Activated CD4-positive, alpha-beta memory T cell treated with anti-CD3 and anti-CD28 coated beads for 36 hours (primary cell): ENCODE measurements around the gene SCN11A. TPM values are rescaled to one million over a fixed set of nuclear protein-coding genes. Genes with fewer than 3 reads are reported as not detected.

ENCODE experiments used
- CTCF ChIA-PET: fragments of 350-600 bp; sonication (Branson Sonifier 250); formaldehyde crosslinking; loops from one replicate; lab custom pipeline; 2021; ENCODE audit warnings: antibody characterized with exemption, inconsistent platforms; lab: Charles Lee
- POLR2A ChIA-PET: fragments of 350-600 bp; sonication (Branson Sonifier 250); formaldehyde crosslinking; loops from one replicate; lab custom pipeline; 2021; ENCODE audit warnings: antibody characterized with exemption; lab: Charles Lee
- DNase-seq: peaks from one replicate; pipeline ENCODE4 v3.0.0-alpha.2; 2020
- H3K27ac Mint-ChIP-seq: one replicate; pipeline ENCODE4 v1.8.0; 2021; ENCODE audit warnings: mixed read lengths
- H3K27me3 Mint-ChIP-seq: one replicate; pipeline ENCODE4 v1.8.0; 2021; ENCODE audit warnings: mixed read lengths
- H3K36me3 Mint-ChIP-seq: one replicate; pipeline ENCODE4 v1.8.0; 2021; ENCODE audit warnings: mixed read lengths
- H3K4me1 Mint-ChIP-seq: one replicate; pipeline ENCODE4 v1.8.0; 2021; ENCODE audit warnings: low read depth, mixed read lengths
- H3K4me3 Mint-ChIP-seq: one replicate; pipeline ENCODE4 v1.8.0; 2021; ENCODE audit warnings: mild to moderate bottlenecking, mixed read lengths
- H3K9me3 Mint-ChIP-seq: one replicate; pipeline ENCODE4 v1.8.0; 2021; ENCODE audit warnings: mixed read lengths
- intact Hi-C: fragments of 100-400 bp; cut with micrococcal nuclease; formaldehyde crosslinking; loops from one replicate; pipeline ENCODE4 v1.15.1; 2023
- total RNA-seq, 2 experiments: library from RNA; stranded (reverse); gene quantifications; one replicate each; pipeline ENCODE4 v1.2.3, GENCODE V29; 2021

SCN11A gene
- total RNA-seq, 2 experiments from 2014 or later: 0.02 to 0.05 TPM

- no peak for DNase-seq
- H3K4me1 Mint-ChIP-seq: no peaks in the 10 kb centered on the region
- H3K27me3 Mint-ChIP-seq: peaks cover 13% of the 10 kb centered on the region
- no peaks in the 10 kb centered on the region for H3K36me3 Mint-ChIP-seq
- POLR2A ChIA-PET: no interaction called here
- H3K4me3 Mint-ChIP-seq: no peak overlapping the region
- H3K27ac Mint-ChIP-seq: no peak overlapping the region
- CTCF ChIA-PET: interaction anchor here (1.4 to 1.7 kb wide), 2 partner anchors 8 to 23 kb away, joined by 4 to 5 read pairs; no protein-coding TSS in a partner anchor
- intact Hi-C loops: no loop called here
- H3K9me3 Mint-ChIP-seq: no peaks in the 10 kb centered on the region
Measured at GRCh38 chr3:39022286-39022630, 29.5 kb downstream of the SCN11A start.

- H3K27ac Mint-ChIP-seq: no peak overlapping the region
- DNase-seq: no peak
- H3K4me1 Mint-ChIP-seq: no peaks in the 10 kb centered on the region
- ChIA-PET CTCF (interaction anchor here (1.4 to 2.6 kb wide), 3 partner anchors 9 to 22 kb away, joined by 4 to 9 read pairs (median 5); no protein-coding TSS in a partner anchor), POLR2A (no interaction called here)
- H3K36me3 Mint-ChIP-seq: no peaks in the 10 kb centered on the region
- intact Hi-C loops: no loop called here
- H3K27me3 Mint-ChIP-seq: peaks cover 17% of the 10 kb centered on the region
- H3K4me3 Mint-ChIP-seq: no peak overlapping the region
- H3K9me3 Mint-ChIP-seq: no peaks in the 10 kb centered on the region
Measured at GRCh38 chr3:39021465-39022285, 30.1 kb downstream of the SCN11A start.

GRCh38 chr3:39021029-39021428 is 30.7 kb downstream of the SCN11A start:
- Mint-ChIP-seq H3K9me3 (no peaks in the 10 kb centered on the region), H3K4me1 (no peaks in the 10 kb centered on the region), H3K27ac (no peak overlapping the region), H3K4me3 (no peak overlapping the region), H3K27me3 (peaks cover 17% of the 10 kb centered on the region), H3K36me3 (no peaks in the 10 kb centered on the region)
- ChIA-PET POLR2A (no interaction called here), CTCF (interaction anchor here (1.4 to 2.6 kb wide), 2 partner anchors 9 to 21 kb away, joined by 4 to 9 read pairs; no protein-coding TSS in a partner anchor)
- DNase-seq: no peak
- intact Hi-C loops: no loop called here

- intact Hi-C loops: no loop called here
- H3K4me3 Mint-ChIP-seq: no peak overlapping the region
- DNase-seq: no peak
- no peaks in the 10 kb centered on the region for H3K9me3 Mint-ChIP-seq
- ChIA-PET POLR2A (no interaction called here), CTCF (interaction anchor here (2.6 kb wide), 1 partner anchor 20 kb away, joined by 9 read pairs; no protein-coding TSS in a partner anchor)
- no peaks in the 10 kb centered on the region for H3K36me3 Mint-ChIP-seq
- no peaks in the 10 kb centered on the region for H3K4me1 Mint-ChIP-seq
- no peak overlapping the region for H3K27ac Mint-ChIP-seq
- peaks cover 17% of the 10 kb centered on the region for H3K27me3 Mint-ChIP-seq
Measured at GRCh38 chr3:39019299-39019698, 32.4 kb downstream of the SCN11A start.

- Mint-ChIP-seq H3K4me3 (no peak overlapping the region), H3K4me1 (no peaks in the 10 kb centered on the region), H3K9me3 (no peaks in the 10 kb centered on the region), H3K27me3 (peaks cover 16% of the 10 kb centered on the region), H3K27ac (no peak overlapping the region), H3K36me3 (no peaks in the 10 kb centered on the region)
- DNase-seq: no peak
- CTCF ChIA-PET: interaction anchor here (2.6 kb wide), 1 partner anchor 15 kb away, joined by 6 read pairs; no protein-coding TSS in a partner anchor
- POLR2A ChIA-PET: no interaction called here
- intact Hi-C loops: no loop called here
Measured at GRCh38 chr3:39015418-39015817, 36.3 kb downstream of the SCN11A start.

GRCh38 chr3:39013921-39014509 is 37.7 kb downstream of the SCN11A start:
- no peak for DNase-seq

GRCh38 chr3:39013289-39013688 is 38.5 kb downstream of the SCN11A start:
- Mint-ChIP-seq H3K27ac (no peak overlapping the region), H3K36me3 (no peaks in the 10 kb centered on the region), H3K4me3 (no peak overlapping the region), H3K4me1 (no peaks in the 10 kb centered on the region), H3K9me3 (peaks cover 2% of the 10 kb centered on the region), H3K27me3 (peaks cover 12% of the 10 kb centered on the region)
- intact Hi-C loops: no loop called here
- DNase-seq: no peak
- POLR2A ChIA-PET: interaction anchor here (0.6 kb wide), 1 partner anchor 13 kb away, joined by 3 read pairs; no protein-coding TSS in a partner anchor
- CTCF ChIA-PET: interaction anchor here (1.5 kb wide), 1 partner anchor 13 kb away, joined by 4 read pairs; no protein-coding TSS in a partner anchor

More at GRCh38 chr3:39013921-39014509, 37.7 kb downstream of the SCN11A start:
- Mint-ChIP-seq H3K4me3 (no peak overlapping the region), H3K36me3 (no peaks in the 10 kb centered on the region), H3K9me3 (peaks cover 2% of the 10 kb centered on the region), H3K4me1 (no peaks in the 10 kb centered on the region), H3K27me3 (peaks cover 12% of the 10 kb centered on the region), H3K27ac (no peak overlapping the region)
- ChIA-PET CTCF (interaction anchor here (1.0 kb wide), 1 partner anchor 14 kb away, joined by 3 read pairs; no protein-coding TSS in a partner anchor), POLR2A (no interaction called here)
- intact Hi-C loops: no loop called here

- Mint-ChIP-seq H3K27me3 (peaks cover 7% of the 10 kb centered on the region), H3K36me3 (no peaks in the 10 kb centered on the region), H3K27ac (no peak overlapping the region), H3K9me3 (peaks cover 2% of the 10 kb centered on the region), H3K4me3 (no peak overlapping the region), H3K4me1 (no peaks in the 10 kb centered on the region)
- no peak for DNase-seq
- intact Hi-C loops: no loop called here
- ChIA-PET POLR2A (no interaction called here), CTCF (no interaction called here)
Measured at GRCh38 chr3:39011191-39011736, 40.5 kb downstream of the SCN11A start.

GRCh38 chr3:39005295-39005694 is 46.4 kb downstream of the SCN11A start:
- POLR2A ChIA-PET: no interaction called here
- Mint-ChIP-seq H3K4me3 (no peak overlapping the region), H3K27ac (no peak overlapping the region), H3K9me3 (peaks cover 2% of the 10 kb centered on the region), H3K36me3 (no peaks in the 10 kb centered on the region), H3K4me1 (no peaks in the 10 kb centered on the region), H3K27me3 (peaks cover 7% of the 10 kb centered on the region)
- no peak for DNase-seq
- CTCF ChIA-PET: no interaction called here
- intact Hi-C loops: no loop called here

Other genes with a start within 250 kb of the SCN11A start
- not detected for gene SCN10A, start 235.7 kb downstream of the SCN11A start, total RNA-seq
- 10 to 100 TPM; 38.5 to 43.8 TPM for gene WDR48, start 72 bp upstream of the SCN11A start, total RNA-seq
- gene GORASP1, start 55.7 kb upstream of the SCN11A start, total RNA-seq: 10 to 100 TPM; 32.7 to 34.1 TPM
- 1 to 10 TPM; 1.7 to 1.8 TPM for gene TTC21A, start 55.7 kb upstream of the SCN11A start, total RNA-seq
- 10 to 100 TPM; 63.0 to 66.2 TPM for gene CSRNP1, start 101.6 kb upstream of the SCN11A start, total RNA-seq
- gene XIRP1, start 140.7 kb upstream of the SCN11A start, total RNA-seq: 1 to 10 TPM; 1.3 to 1.6 TPM
- gene CX3CR1, start 228.1 kb upstream of the SCN11A start, total RNA-seq: under 1 TPM; 0.07 to 0.21 TPM